Neural progenitor cell (in vitro differentiated cells): ENCODE data around the gene DAPK2.

Experiments
- CTCF ChIP-seq: fragments of 200-600 bp; sonication (generic); IDR thresholded peaks from 2 replicates; pipeline ENCODE4 v1.5.1; 2017; ENCODE audit warnings: antibody characterized with exemption, mild to moderate bottlenecking
- EZH2 ChIP-seq: fragments of 200-600 bp; sonication (generic); IDR thresholded peaks from 2 replicates; pipeline ENCODE4 v1.6.1; 2017; ENCODE audit warnings: antibody characterized with exemption, mild to moderate bottlenecking, moderate library complexity
- EZH2phosphoT487 ChIP-seq: fragments of 200-600 bp; sonication (generic); IDR thresholded peaks from 2 replicates; pipeline ENCODE4 v1.6.1; 2017; ENCODE audit warnings: antibody characterized with exemption

- TF ChIP-seq CTCF = no peak
- no peak for TF ChIP-seq EZH2phosphoT487
- TF ChIP-seq EZH2 = no peak
Measured at GRCh38 chr15:63917588-63918316, 128.5 kb downstream of the DAPK2 start.
